Type B pancreatic cell (in vitro differentiated cells): ENCODE measurements around the gene ARHGEF28. TPM values are rescaled to one million over a fixed set of nuclear protein-coding genes. Genes with fewer than 3 reads are reported as not detected.

Experiments
- DNase-seq: peaks from one replicate; pipeline ENCODE4 v3.0.0; 2021; ENCODE audit warnings: mixed read lengths; ENCODE audit not compliant: unreplicated experiment; ENCODE audit errors: extremely low spot score
- H3K27ac Mint-ChIP-seq: 2 replicates; pipeline ENCODE4 v1.8.0; 2021; ENCODE audit warnings: mild to moderate bottlenecking, mixed read lengths
- H3K27me3 Mint-ChIP-seq: 2 replicates; pipeline ENCODE4 v1.8.0; 2021; ENCODE audit warnings: mixed read lengths
- H3K36me3 Mint-ChIP-seq: 2 replicates; pipeline ENCODE4 v1.8.0; 2021; ENCODE audit warnings: mixed read lengths
- H3K4me1 Mint-ChIP-seq: one replicate; pipeline ENCODE4 v1.8.0; 2021; ENCODE audit warnings: mixed read lengths; ENCODE audit not compliant: unreplicated experiment
- H3K4me3 Mint-ChIP-seq: 2 replicates; pipeline ENCODE4 v1.8.0; 2021; ENCODE audit warnings: mild to moderate bottlenecking, mixed read lengths
- H3K9me3 Mint-ChIP-seq: 2 replicates; pipeline ENCODE4 v1.8.0; 2021; ENCODE audit warnings: mixed read lengths
- CTCF ChIP-seq: fragments of 200-600 bp; sonication (generic); conservative IDR thresholded peaks from 2 replicates; pipeline ENCODE4 v1.5.0; 2021; ENCODE audit warnings: antibody characterized with exemption, mild to moderate bottlenecking
- total RNA-seq: library from RNA; stranded (reverse); gene quantifications from 2 replicates; pipeline ENCODE4 v1.2.1, GENCODE V29; 2021; ENCODE audit warnings: low replicate concordance

Gene ARHGEF28
- total RNA-seq, 1 donor from 2014 or later: 24.9 TPM

DNA sequence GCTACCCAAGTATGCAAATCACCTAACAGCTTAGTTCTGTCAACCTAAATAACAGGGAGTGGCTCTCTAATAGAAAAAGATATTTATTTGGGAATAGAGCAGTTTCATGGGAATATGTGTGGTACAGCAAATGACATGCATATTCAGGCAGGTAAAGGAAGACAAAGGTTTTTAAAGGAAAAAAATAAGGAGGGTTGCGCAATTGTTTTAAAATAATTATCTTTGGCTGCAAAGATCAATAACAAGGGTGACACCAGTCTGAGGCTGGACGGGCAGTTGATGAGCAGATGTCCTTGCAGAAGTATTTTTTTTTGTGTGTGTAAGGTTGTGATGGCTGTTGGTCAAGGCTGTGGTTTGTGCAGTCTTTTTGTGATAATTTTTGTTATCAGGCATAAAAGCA lies 332.0 kb downstream of the ARHGEF28 start:
- Mint-ChIP-seq H3K27ac (no peak overlapping the region), H3K27me3 (no peaks in the 10 kb centered on the region), H3K36me3 (no peaks in the 10 kb centered on the region), H3K4me3 (no peak overlapping the region), H3K4me1 (no peaks in the 10 kb centered on the region), H3K9me3 (no peaks in the 10 kb centered on the region)
- no peak for DNase-seq
- no peak for TF ChIP-seq CTCF

- no peak for DNase-seq
- Mint-ChIP-seq H3K4me3 (no peak overlapping the region), H3K36me3 (no peaks in the 10 kb centered on the region), H3K9me3 (no peaks in the 10 kb centered on the region), H3K4me1 (no peaks in the 10 kb centered on the region), H3K27me3 (no peaks in the 10 kb centered on the region), H3K27ac (no peak overlapping the region)
- TF ChIP-seq CTCF: no peak
Observed at GRCh38 chr5:73960023-73960422, 334.0 kb downstream of the ARHGEF28 start.

DNA sequence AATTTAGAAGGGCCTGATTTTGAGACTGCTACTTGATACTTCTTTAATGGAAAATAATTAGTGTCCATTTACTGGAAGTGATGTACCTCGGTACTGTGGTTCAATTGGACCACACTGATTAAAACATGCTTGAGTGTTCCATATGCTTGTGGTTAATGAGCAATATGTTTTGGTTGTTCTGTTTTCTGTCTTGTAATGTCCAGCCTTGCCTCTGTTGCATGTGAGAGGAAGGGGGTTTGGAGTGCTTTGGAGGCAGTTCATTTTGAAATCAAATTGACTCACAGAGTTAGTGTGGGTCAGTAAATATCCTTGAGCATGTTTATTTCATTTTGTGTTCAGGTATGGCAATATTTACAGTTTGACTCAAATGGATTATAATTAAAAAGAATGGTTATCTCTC lies 334.4 kb downstream of the ARHGEF28 start:
- no peaks in the 10 kb centered on the region for H3K36me3 Mint-ChIP-seq
- TF ChIP-seq CTCF: no peak
- H3K9me3 Mint-ChIP-seq: no peaks in the 10 kb centered on the region
- H3K27me3 Mint-ChIP-seq: no peaks in the 10 kb centered on the region
- DNase-seq: no peak
- no peak overlapping the region for H3K27ac Mint-ChIP-seq
- H3K4me1 Mint-ChIP-seq: no peaks in the 10 kb centered on the region
- H3K4me3 Mint-ChIP-seq: no peak overlapping the region

- H3K27me3 Mint-ChIP-seq: no peaks in the 10 kb centered on the region
- no peak overlapping the region for H3K27ac Mint-ChIP-seq
- no peak for DNase-seq
- H3K36me3 Mint-ChIP-seq: no peaks in the 10 kb centered on the region
- no peak overlapping the region for H3K4me3 Mint-ChIP-seq
- TF ChIP-seq CTCF: no peak
- no peaks in the 10 kb centered on the region for H3K4me1 Mint-ChIP-seq
- no peaks in the 10 kb centered on the region for H3K9me3 Mint-ChIP-seq
Observed at GRCh38 chr5:73962801-73963425, 336.9 kb downstream of the ARHGEF28 start.

GRCh38 chr5:73964352-73964865 lies 338.4 kb downstream of the ARHGEF28 start:
- H3K36me3 Mint-ChIP-seq: no peaks in the 10 kb centered on the region
- peaks cover 5% of the 10 kb centered on the region for H3K4me1 Mint-ChIP-seq
- H3K9me3 Mint-ChIP-seq: no peaks in the 10 kb centered on the region
- no peak for TF ChIP-seq CTCF
- H3K27ac Mint-ChIP-seq: no peak overlapping the region
- no peak overlapping the region for H3K4me3 Mint-ChIP-seq
- no peak for DNase-seq
- H3K27me3 Mint-ChIP-seq: no peaks in the 10 kb centered on the region
